Measurements from ENCODE around the gene GTSE1. TPM values are rescaled to one million over a fixed set of nuclear protein-coding genes. Genes with fewer than 3 reads are reported as not detected.

GTSE1 gene
- total RNA-seq, 4 donors from 2014 or later = 0.13 to 0.20 (median 0.19) TPM; not detected in 1

GRCh38 chr22:46347646-46348045 is 51.0 kb downstream of the GTSE1 start:
- ATAC-seq = no peak
- Histone ChIP-seq H3K4me3 (no peak overlapping the region), H3K36me3 (peaks cover 0 to 100% of the 10 kb centered on the region in 2 donors), H3K27me3 (no peaks in the 10 kb centered on the region), H3K9me3 (no peaks in the 10 kb centered on the region), H3K27ac (no peak overlapping the region), H3K4me1 (no peaks in the 10 kb centered on the region)
- TF ChIP-seq EP300 (IDR thresholded peaks at IDR 0.05) (no peak), CTCF (IDR thresholded peaks at IDR 0.05) (no peak), POLR2AphosphoS5 (IDR thresholded peaks at IDR 0.05) (no peak), POLR2A (IDR thresholded peaks at IDR 0.05) (no peak)
- 78 to 86% methylated on average over 4 to 8 of the region's 12 CpGs for WGBS, 2 donors (ENCODE audit: low coverage in 1 of 2)

- WGBS, 2 donors (ENCODE audit: low coverage in 1 of 2) = 81 to 82% methylated on average over 3 of the region's 15 CpGs
- no peak for ATAC-seq
- TF ChIP-seq POLR2A (IDR thresholded peaks at IDR 0.05) (no peak), EP300 (IDR thresholded peaks at IDR 0.05) (no peak), POLR2AphosphoS5 (IDR thresholded peaks at IDR 0.05) (no peak), CTCF (IDR thresholded peaks at IDR 0.05) (no peak)
- H3K4me1 ChIP-seq = no peaks in the 10 kb centered on the region
- peaks cover 0 to 100% of the 10 kb centered on the region in 2 donors for H3K36me3 ChIP-seq
- H3K4me3 ChIP-seq = no peak overlapping the region
- no peaks in the 10 kb centered on the region for H3K9me3 ChIP-seq
- no peak overlapping the region for H3K27ac ChIP-seq
- no peaks in the 10 kb centered on the region for H3K27me3 ChIP-seq
Measured at GRCh38 chr22:46348099-46348695, 51.5 kb downstream of the GTSE1 start.

- WGBS, 2 donors (ENCODE audit: low coverage in 1 of 2) = 77% methylated on average over 14 of the region's 18 CpGs; no CpG with 5 or more reads in 1 of the 2 donors
- H3K4me1 ChIP-seq = no peaks in the 10 kb centered on the region
- peaks cover 0 to 100% of the 10 kb centered on the region in 2 donors for H3K36me3 ChIP-seq
- no peak for ATAC-seq
- TF ChIP-seq EP300 (IDR thresholded peaks at IDR 0.05) (no peak), CTCF (IDR thresholded peaks at IDR 0.05) (no peak), POLR2AphosphoS5 (IDR thresholded peaks at IDR 0.05) (no peak), POLR2A (IDR thresholded peaks at IDR 0.05) (no peak)
- H3K27me3 ChIP-seq = no peaks in the 10 kb centered on the region
- no peaks in the 10 kb centered on the region for H3K9me3 ChIP-seq
- no peak overlapping the region for H3K4me3 ChIP-seq
- no peak overlapping the region for H3K27ac ChIP-seq
Measured at GRCh38 chr22:46349238-46349637, 52.6 kb downstream of the GTSE1 start.

- H3K36me3 ChIP-seq = peaks cover 0 to 100% of the 10 kb centered on the region in 2 donors
- TF ChIP-seq POLR2AphosphoS5 (IDR thresholded peaks at IDR 0.05) (no peak), POLR2A (IDR thresholded peaks at IDR 0.05) (no peak), CTCF (IDR thresholded peaks at IDR 0.05) (no peak), EP300 (IDR thresholded peaks at IDR 0.05) (no peak)
Measured at GRCh38 chr22:46349681-46350080, 53.0 kb downstream of the GTSE1 start.

GRCh38 chr22:46350121-46350520 is 53.5 kb downstream of the GTSE1 start:
- WGBS, 2 donors (ENCODE audit: low coverage in 1 of 2) = 48 to 77% methylated on average over 3 to 6 of the region's 7 CpGs
- TF ChIP-seq POLR2AphosphoS5 (IDR thresholded peaks at IDR 0.05) (no peak), CTCF (IDR thresholded peaks at IDR 0.05) (no peak)
- no peak overlapping the region for H3K27ac ChIP-seq
- no peak overlapping the region for H3K4me3 ChIP-seq
- no peaks in the 10 kb centered on the region for H3K9me3 ChIP-seq
- peaks cover 0 to 100% of the 10 kb centered on the region in 2 donors for H3K36me3 ChIP-seq
- ATAC-seq = no peak
- peaks cover 0 to 1% (median 0%) of the 10 kb centered on the region in 3 donors for H3K4me1 ChIP-seq
- no peaks in the 10 kb centered on the region for H3K27me3 ChIP-seq

More at GRCh38 chr22:46349681-46350080, 53.0 kb downstream of the GTSE1 start:
- no peaks in the 10 kb centered on the region for H3K9me3 ChIP-seq
- no peak overlapping the region for H3K27ac ChIP-seq
- whole genome bisulfite sequencing, 2 donors (ENCODE audit: low coverage in 1 of 2) = 29 to 70% methylated on average over 1 to 6 of the region's 6 CpGs
- no peaks in the 10 kb centered on the region for H3K27me3 ChIP-seq
- no peak overlapping the region for H3K4me3 ChIP-seq
- ATAC-seq = no peak
- no peaks in the 10 kb centered on the region for H3K4me1 ChIP-seq

All from gastroesophageal sphincter (tissue), 4 donors.